ENCODE data around the gene RECQL5. TPM values are rescaled to one million over a fixed set of nuclear protein-coding genes. Genes with fewer than 3 reads are reported as not detected.

Gene RECQL5
- total and polyA plus RNA-seq, 2 of the 8 experiments (the other 6 are each of a cell fraction or from before 2014, with no cell fraction given) = 15.1 to 41.1 TPM

DNA sequence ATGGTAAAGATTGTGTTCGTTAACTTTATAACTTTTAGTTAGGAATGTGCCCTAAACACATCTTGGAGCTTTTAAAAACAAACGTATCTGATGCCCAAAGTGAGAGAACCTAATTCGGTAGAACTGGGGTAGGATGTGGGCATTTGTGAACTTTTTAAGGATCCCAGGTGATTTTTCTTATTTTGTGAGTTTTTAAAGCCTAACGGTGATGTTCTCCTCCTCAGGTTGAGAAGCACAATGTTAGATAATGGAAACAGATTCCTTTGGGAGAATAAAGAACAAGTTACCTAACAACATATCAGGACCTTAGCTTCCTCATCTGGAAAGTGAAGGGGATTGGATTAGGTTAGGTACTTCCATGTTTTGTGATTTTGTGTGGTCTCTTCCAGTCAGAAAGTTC, 871 bp upstream of the RECQL5 start:
- Histone ChIP-seq H4K91ac (replicated peaks; ENCODE audit: insufficient read length, low read length) (peak overlapping the region; percentile 26), H3K27ac (ENCODE audit: low read depth, low read length) (peak overlapping the region; percentile 88; the same call in 1 of the 2 replicates), H3K4me2 (ENCODE audit: insufficient read depth in 1 of 2, low read depth in 2 of 2, low read length in 2 of 2) (peak overlapping the region; percentile 70 to 79), H3K9me3 (ENCODE audit: insufficient read depth in 2 of 2, low read depth in 1 of 2, low read length in 1 of 2) (no peaks in the 10 kb centered on the region), H3K4me1 (replicated peaks in 1 of 4; ENCODE audit: control insufficient read depth in 3 of 4, insufficient read depth in 4 of 4, low read length in 3 of 4) (peaks cover 0 to 13% (median 3%) of the 10 kb centered on the region in 4 experiments; a peak in 2 of 7 replicates), H3K18ac (ENCODE audit: extremely low read depth, low read length) (no peak overlapping the region), H3K36me3 (ENCODE audit: control insufficient read depth in 2 of 4, insufficient read depth in 4 of 4, low read length in 3 of 4) (peaks cover 10 to 27% (median 19%) of the 10 kb centered on the region in 4 experiments; a peak in 6 of 8 replicates), H3K79me2 (ENCODE audit: control insufficient read depth in 1 of 2, insufficient read depth in 2 of 2, low read length in 2 of 2) (peaks cover 11 to 62% of the 10 kb centered on the region in 2 experiments; a peak in 3 of 4 replicates), H2AFZ (ENCODE audit: low read length) (no peak overlapping the region), H2AK5ac (ENCODE audit: low read depth, low read length) (no peak overlapping the region), H2BK15ac (ENCODE audit: low read length) (no peak overlapping the region), H2BK12ac (ENCODE audit: low read depth, low read length) (no peak overlapping the region; the same call in 1 of the 2 replicates), H4K5ac (ENCODE audit: insufficient read length, low read depth, low read length) (no peak overlapping the region), H3K9ac (replicated peaks in 1 of 4; ENCODE audit: extremely low read depth in 1 of 4, low read depth in 3 of 4, low read length in 3 of 4) (peak overlapping the region; percentile 90 to 98 (median 96)), H3K27me3 (replicated peaks in 1 of 4; ENCODE audit: control insufficient read depth in 3 of 4, extremely low read depth in 1 of 4, insufficient read depth in 3 of 4, low read length in 3 of 4) (no peaks in the 10 kb centered on the region), H2BK20ac (ENCODE audit: low read length) (no peak overlapping the region), H4K8ac (ENCODE audit: extremely low read depth, insufficient read depth, low read length) (peak overlapping the region; percentile 99; the same call in 1 of the 2 replicates), H4K20me1 (replicated peaks in 1 of 2; ENCODE audit: control insufficient read depth in 1 of 2, insufficient read depth in 2 of 2, low read length in 2 of 2) (peaks cover 4% of the 10 kb centered on the region in 2 experiments), H3K56ac (replicated peaks; ENCODE audit: insufficient read length, low read depth, low read length) (no peak overlapping the region), H3K14ac (ENCODE audit: insufficient read length) (no peak overlapping the region), H2BK5ac (ENCODE audit: low read depth, low read length) (peak overlapping the region; percentile 98; the same call in 1 of the 2 replicates), H3K79me1 (ENCODE audit: low read depth, low read length) (peaks cover 2% of the 10 kb centered on the region; the same call in 1 of the 2 replicates), H3K4ac (replicated peaks; ENCODE audit: insufficient read length, low read depth, low read length) (no peak overlapping the region), H3K23me2 (ENCODE audit: low read depth, low read length) (peaks cover 5% of the 10 kb centered on the region; the same call in 1 of the 2 replicates), H3K4me3 (ENCODE audit: extremely low read depth in 1 of 4, insufficient read depth in 2 of 4, low read depth in 3 of 4, low read length in 4 of 4) (peak overlapping the region; percentile 81 to 99 (median 96)), H2BK120ac (replicated peaks; ENCODE audit: low read depth, low read length) (no peak overlapping the region), H3K23ac (ENCODE audit: insufficient read length) (no peak overlapping the region)
- 19% methylated on average over 4 of the region's 4 CpGs; no CpG with 5 or more reads in 1 of the 2 experiments for WGBS, 2 experiments (ENCODE audit: extremely low coverage in 1 of 2, insufficient coverage in 1 of 2, insufficient read length in 1 of 2, insufficient replicate concordance in 2 of 2, low coverage in 1 of 2, low lambda C conversion rate in 2 of 2, missing lambda C conversion rate in 1 of 2)
- ChIA-PET POLR2A (ENCODE audit: partially characterized antibody) (interaction anchor here (0.9 to 4.1 kb wide), 9 partner anchors 11 to 112 kb away, joined by 3 to 42 read pairs (median 6); a partner anchor contains a TSS), CTCF (ENCODE audit: partially characterized antibody) (interaction anchor here (1.2 to 51.0 kb wide), 7 partner anchors 10 to 112 kb away, joined by 3 to 2200 read pairs (median 8); partner anchors contain the start of gene SMIM5)
- FAIRE-seq (no peak), DNase-seq (ENCODE audit: low read depth in 1 of 2, low spot score in 2 of 2) (no peak)
- TF ChIP-seq SIX5 (IDR thresholded peaks at IDR 0.05; ENCODE audit: low read depth, low read length) = no peak
- TF ChIP-seq SIN3A (conservative IDR thresholded peaks at IDR 0.05 in 1 of 2, IDR thresholded peaks at IDR 0.05 in 1 of 2; ENCODE audit: low read depth in 1 of 2, low read length in 2 of 2) = no peak
- TF ChIP-seq KDM1A (IDR thresholded peaks at IDR 0.05; ENCODE audit: borderline replicate concordance, low read length) = no peak
- no peak for TF ChIP-seq EZH2 (IDR thresholded peaks at IDR 0.05; ENCODE audit: low read depth, low read length, severe bottlenecking)
- TF ChIP-seq BCL11A (IDR thresholded peaks at IDR 0.05; ENCODE audit: low read depth in 2 of 2, low read length in 2 of 2) = no peak
- TF ChIP-seq GABPA (IDR thresholded peaks at IDR 0.05; ENCODE audit: borderline replicate concordance, insufficient read depth, low read length) = no peak
- no peak for TF ChIP-seq SRF (IDR thresholded peaks at IDR 0.05; ENCODE audit: low read depth, low read length)

All from H1 (cell line).